GM06990 (cell line): ENCODE measurements around the gene SIM1.

Experiments
- DNase-seq: peaks from one replicate; pipeline ENCODE4 v3.0.0-alpha.2; 2011; ENCODE audit not compliant: insufficient read length; ENCODE audit errors: extremely low read depth
- H3K27me3 ChIP-seq: replicated peaks from 2 replicates; pipeline ENCODE4 v1.6.0; 2011; ENCODE audit warnings: low read length; ENCODE audit not compliant: control insufficient read depth, insufficient read depth
- H3K36me3 ChIP-seq: 2 replicates; pipeline ENCODE4 v1.5.1; 2011; ENCODE audit warnings: low read length; ENCODE audit not compliant: control insufficient read depth, insufficient read depth
- H3K4me3 ChIP-seq: replicated peaks from 2 replicates; pipeline ENCODE4 v1.5.1; 2011; ENCODE audit warnings: low read depth, mild to moderate bottlenecking, control low read depth, low read length
- TF ChIP-seq, protein P1 (sequence below): IDR thresholded peaks from 2 replicates; pipeline ENCODE4 v1.5.1; 2011; ENCODE audit warnings: low read length, control low read depth, mild to moderate bottlenecking, inconsistent platforms; ENCODE audit not compliant: insufficient read depth, poor library complexity, severe bottlenecking

Gene SIM1

DNA sequence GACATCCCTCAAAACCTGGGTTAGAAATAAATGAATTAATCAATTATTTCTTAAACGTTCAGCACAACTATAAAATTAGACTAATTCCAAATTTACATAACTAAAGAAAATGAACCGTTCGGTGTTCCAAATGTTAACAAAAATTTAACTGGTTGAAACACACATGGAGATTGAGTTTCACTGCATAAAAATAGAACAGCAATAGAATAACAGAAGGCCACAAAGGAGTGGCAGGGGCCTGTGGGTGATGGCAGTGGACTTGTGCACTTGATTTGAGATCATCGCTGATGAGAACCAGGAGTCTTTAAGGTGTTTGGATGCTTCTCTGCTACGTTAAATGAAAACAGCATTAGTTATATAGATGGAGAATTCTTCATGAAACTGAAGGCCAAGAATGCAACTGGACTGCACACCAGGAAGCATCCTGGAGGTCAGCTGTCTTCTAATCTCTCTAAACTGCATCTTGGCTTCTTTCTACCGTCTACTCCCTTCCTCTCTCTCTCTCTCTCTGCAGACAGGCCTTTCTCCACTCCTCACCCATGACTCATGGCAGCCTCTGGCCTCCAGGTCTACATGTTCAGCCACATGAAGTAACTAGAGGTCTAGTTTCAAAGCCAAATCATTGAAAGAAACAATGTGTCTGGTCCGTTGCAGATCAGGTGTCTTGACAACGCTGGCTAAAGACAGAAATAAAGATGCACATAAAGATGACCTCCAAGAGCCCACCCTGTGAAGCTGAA, 111.3 kb downstream of the SIM1 start:
- Histone ChIP-seq H3K27me3 (no peaks in the 10 kb centered on the region), H3K4me3 (no peak overlapping the region), H3K36me3 (no peaks in the 10 kb centered on the region)
- DNase-seq, result no peak
- TF ChIP-seq, protein P1, sequence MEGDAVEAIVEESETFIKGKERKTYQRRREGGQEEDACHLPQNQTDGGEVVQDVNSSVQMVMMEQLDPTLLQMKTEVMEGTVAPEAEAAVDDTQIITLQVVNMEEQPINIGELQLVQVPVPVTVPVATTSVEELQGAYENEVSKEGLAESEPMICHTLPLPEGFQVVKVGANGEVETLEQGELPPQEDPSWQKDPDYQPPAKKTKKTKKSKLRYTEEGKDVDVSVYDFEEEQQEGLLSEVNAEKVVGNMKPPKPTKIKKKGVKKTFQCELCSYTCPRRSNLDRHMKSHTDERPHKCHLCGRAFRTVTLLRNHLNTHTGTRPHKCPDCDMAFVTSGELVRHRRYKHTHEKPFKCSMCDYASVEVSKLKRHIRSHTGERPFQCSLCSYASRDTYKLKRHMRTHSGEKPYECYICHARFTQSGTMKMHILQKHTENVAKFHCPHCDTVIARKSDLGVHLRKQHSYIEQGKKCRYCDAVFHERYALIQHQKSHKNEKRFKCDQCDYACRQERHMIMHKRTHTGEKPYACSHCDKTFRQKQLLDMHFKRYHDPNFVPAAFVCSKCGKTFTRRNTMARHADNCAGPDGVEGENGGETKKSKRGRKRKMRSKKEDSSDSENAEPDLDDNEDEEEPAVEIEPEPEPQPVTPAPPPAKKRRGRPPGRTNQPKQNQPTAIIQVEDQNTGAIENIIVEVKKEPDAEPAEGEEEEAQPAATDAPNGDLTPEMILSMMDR, result no peak

DNA sequence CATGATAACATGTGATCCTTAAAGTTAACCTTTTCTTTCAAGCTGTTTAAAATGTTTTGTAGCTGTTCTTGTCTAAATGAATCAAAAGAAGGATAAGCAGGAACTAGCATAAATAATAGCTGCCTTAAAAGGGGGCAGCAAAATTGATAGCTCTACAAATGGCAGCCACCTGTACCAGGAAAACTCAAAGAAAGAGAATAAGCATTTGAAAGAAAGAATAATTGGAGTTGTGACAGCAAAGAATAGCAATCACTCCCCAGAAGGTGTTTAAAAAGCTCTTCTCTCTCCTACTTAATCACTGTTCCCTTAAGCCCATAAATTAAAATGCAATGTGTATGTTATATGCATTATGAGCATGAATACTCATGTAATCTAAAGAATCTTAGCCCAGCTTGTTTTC, 114.6 kb downstream of the SIM1 start:
- no peak for DNase-seq
- no peak overlapping the region for H3K4me3 ChIP-seq
- H3K36me3 ChIP-seq, result no peaks in the 10 kb centered on the region
- TF ChIP-seq, protein P1, result no peak
- H3K27me3 ChIP-seq, result no peaks in the 10 kb centered on the region

DNA sequence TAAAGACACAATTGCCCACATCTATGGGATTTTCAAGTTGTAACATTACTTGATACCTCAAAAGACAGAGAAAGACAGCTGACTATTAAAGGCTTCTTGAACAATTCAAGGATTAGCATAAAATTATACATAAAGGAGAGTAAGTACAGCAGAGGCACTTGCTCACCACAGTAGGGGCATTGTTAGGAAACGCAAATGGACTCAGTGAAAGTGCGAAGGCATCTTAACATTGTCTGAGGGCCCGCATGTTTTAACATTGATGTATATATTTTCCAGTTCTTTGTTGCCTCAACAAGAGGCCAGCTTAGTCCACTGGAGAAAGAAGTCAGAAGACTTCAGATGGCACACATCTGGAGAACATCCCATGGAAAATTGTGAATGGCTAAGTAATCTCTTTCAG, 115.4 kb downstream of the SIM1 start:
- DNase-seq, result no peak
- TF ChIP-seq, protein P1, result no peak
- Histone ChIP-seq H3K36me3 (no peaks in the 10 kb centered on the region), H3K4me3 (no peak overlapping the region), H3K27me3 (no peaks in the 10 kb centered on the region)

DNA sequence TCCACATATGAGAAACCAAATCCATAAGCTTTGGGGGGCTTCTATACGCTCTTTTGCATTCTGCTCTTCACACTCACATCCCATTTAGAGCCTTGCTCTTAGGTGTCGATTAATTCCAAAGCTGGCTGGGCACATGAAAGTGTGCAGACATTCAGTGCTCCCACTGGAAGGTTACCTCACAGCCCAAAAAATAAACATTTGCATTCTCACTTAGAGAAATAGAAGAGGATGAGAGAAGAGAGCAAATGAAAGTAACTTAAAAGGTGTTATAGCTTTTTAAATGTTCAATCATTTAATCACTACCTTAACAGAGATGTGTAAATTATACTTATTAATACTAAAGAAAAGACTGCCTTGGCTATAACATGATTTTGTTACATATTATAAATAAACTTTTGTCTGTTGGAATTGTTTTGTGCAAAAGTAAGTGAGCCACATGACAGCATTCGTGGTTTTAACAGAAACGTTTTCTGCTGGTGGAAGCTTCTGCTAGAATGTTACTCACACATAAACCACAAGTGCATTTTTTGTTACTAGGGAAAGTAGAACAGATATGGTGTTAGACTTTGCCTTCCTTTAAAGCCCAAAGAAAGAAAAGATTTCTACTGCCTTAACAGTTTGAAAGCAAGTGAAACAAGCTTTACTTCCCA, 116.7 kb downstream of the SIM1 start:
- Histone ChIP-seq H3K27me3 (no peaks in the 10 kb centered on the region), H3K4me3 (no peak overlapping the region), H3K36me3 (no peaks in the 10 kb centered on the region)
- no peak for DNase-seq
- TF ChIP-seq, protein P1, result no peak

DNA sequence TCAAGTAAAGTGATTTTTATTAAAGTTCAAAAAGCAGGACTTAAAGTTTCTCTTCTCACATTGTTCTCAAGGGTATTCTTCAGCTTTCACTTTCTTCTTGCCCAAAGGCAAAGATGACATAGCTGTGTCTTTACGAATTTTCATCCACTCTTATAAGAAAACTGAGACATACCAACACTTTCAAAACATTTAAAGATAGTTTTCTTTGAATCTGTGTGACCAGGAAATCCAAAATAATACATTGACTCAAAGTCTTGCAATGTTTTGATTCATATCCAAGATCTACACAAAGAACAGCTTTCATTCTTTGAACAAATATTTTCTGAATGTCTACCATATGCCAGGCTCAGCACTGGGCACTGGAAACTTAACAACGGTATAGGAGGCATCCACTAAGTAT, 117.9 kb downstream of the SIM1 start:
- TF ChIP-seq, protein P1, result no peak
- DNase-seq, result no peak
- Histone ChIP-seq H3K36me3 (no peaks in the 10 kb centered on the region), H3K27me3 (no peaks in the 10 kb centered on the region), H3K4me3 (no peak overlapping the region)
